Motor neuron (in vitro differentiated cells): Measurements from ENCODE around the gene IL17F. TPM values are rescaled to one million over a fixed set of nuclear protein-coding genes. Genes with fewer than 3 reads are reported as not detected.
"Not testable (repeated sequence)": the region's sequence is repeated elsewhere in the genome, so short reads cannot be mapped to it uniquely, and the experiment has no call there.

Experiments used
- ATAC-seq, 8 experiments: fragments of 200-7000 bp; cut with Tn5 transposase; replicated peaks in 6 of 8; 2 replicates each; pipeline ENCODE4 v1.8.0; 2021; ENCODE audit warnings: mild to moderate bottlenecking in 8 of 8, moderate library complexity in 8 of 8
- H3K27ac ChIP-seq, 2 donors: fragments of 250-450 bp; sonication (Bioruptor Pico); 2 replicates each; pipeline ENCODE4 v1.9.0; 2021; ENCODE audit warnings: antibody characterized with exemption in 2 of 2, mild to moderate bottlenecking in 2 of 2, moderate library complexity in 1 of 2
- H3K4me1 ChIP-seq, 2 donors: fragments of 250-450 bp; sonication (Bioruptor Pico); replicated peaks in 1 of 2; 2 replicates each; pipeline ENCODE4 v1.6.1; 2021; ENCODE audit warnings: antibody characterized with exemption in 2 of 2, mild to moderate bottlenecking in 2 of 2, moderate library complexity in 1 of 2
- H3K4me3 ChIP-seq, 5 donors: fragments of 250-450 bp; sonication (Bioruptor Pico); 2 replicates each; pipeline ENCODE4 v1.9.0; 2021; ENCODE audit warnings: antibody characterized with exemption in 5 of 5, mild to moderate bottlenecking in 5 of 5, moderate library complexity in 4 of 5
- WGBS, 10 experiments: fragments of 450-650 bp; shearing (Covaris generic); methylation state at CpG; one replicate each; pipeline ENCODE4 v1.0.0; 2022; 5-methylcytosine and 5-hydroxymethylcytosine counted together
- in situ Hi-C, 9 experiments: fragments of 400-800 bp; cut with MboI; loops; one replicate each; pipeline ENCODE4 v1.15.0; 2021; ENCODE audit warnings: low sequenced_read_pairs in 9 of 9, low pct_unique_long_range_greater_than_20kb in 2 of 9; ENCODE audit not compliant: unreplicated experiment in 9 of 9
- total RNA-seq, 8 experiments: library from RNA; unstranded; fragments of 300-600 nt; gene quantifications; 2 replicates each; pipeline versions ENCODE4 v1.2.3 to v1.2.4, GENCODE V29; 2022

Gene IL17F
- total RNA-seq, 8 experiments from 2014 or later: not detected

DNA sequence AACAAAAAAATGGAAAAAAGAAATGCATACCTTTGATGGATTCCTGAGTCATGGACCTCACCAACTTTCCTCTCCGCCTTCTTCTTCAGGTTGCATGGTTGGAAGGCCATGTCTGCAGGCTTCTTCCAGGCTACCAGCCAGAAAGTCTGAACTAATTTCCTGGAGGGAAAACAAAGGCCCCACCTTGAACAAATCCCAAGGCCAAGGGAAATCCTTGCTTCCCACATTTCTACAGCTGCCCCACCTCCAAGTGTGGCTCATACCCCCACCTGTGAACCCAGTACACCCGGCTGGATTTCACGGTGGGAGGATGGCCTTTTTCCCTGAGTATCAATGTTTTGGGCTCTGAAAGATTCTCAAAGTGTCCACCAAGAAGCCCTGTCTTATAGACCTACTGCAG is 35.7 kb downstream of the IL17F start:
- ATAC-seq: peak in 1 of 8 experiments; percentile 24
- no peak overlapping the region for H3K27ac ChIP-seq
- no peaks in the 10 kb centered on the region for H3K4me1 ChIP-seq
- 20 to 100% (median 88%) methylated on average over 1 to 3 of the region's 3 CpGs; no CpG with 5 or more reads in 1 of the 10 experiments for WGBS, 10 experiments
- no peak overlapping the region for H3K4me3 ChIP-seq
- in situ Hi-C loops: no loop called here

DNA sequence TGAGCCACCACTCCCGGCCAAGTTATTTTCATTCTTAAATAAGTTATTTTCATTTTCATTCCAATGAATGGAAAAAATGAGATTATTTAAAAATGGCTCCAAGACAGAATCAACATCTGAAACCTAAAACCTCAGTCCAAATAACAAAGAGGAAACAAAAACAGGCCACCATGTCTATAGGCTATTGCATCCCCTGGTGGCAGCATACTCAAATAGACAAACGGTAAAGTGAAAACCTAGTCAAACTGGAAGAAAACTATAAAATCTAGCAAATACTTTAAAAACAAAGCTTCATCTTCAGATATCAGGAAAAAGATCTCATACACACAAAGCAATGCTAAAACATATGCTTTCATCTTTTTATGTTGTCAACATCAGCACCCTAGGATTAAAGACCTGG is 37.2 kb downstream of the IL17F start:
- ATAC-seq: no peak
- Histone ChIP-seq H3K27ac (no peak overlapping the region), H3K4me1 (no peaks in the 10 kb centered on the region), H3K4me3 (no peak overlapping the region)
- in situ Hi-C loops: no loop called here
- 50 to 100% (median 89%) methylated on average over 1 to 2 of the region's 2 CpGs for WGBS, 10 experiments

DNA sequence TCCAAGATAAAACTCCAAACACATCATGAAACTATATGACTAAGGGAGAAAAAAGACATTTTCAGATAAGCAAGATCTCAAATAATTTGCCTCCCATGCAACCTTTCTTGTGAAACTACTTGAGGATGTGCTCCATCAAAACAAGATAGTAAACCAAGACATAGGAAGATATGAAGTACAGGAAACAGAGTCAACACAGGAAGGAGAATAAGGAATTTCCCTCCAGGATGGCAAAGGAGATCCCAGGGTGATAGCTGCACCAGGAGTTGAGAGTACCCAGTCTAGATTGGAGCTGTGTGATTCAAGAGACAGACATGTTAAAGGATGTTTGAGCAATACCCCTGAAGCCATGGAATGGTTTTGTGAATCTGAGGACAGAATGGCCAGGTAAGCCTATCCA is 42.8 kb downstream of the IL17F start:
- no peak for ATAC-seq
- Histone ChIP-seq H3K4me1 (no peaks in the 10 kb centered on the region), H3K27ac (no peak overlapping the region), H3K4me3 (no peak overlapping the region)
- in situ Hi-C loops: no loop called here

DNA sequence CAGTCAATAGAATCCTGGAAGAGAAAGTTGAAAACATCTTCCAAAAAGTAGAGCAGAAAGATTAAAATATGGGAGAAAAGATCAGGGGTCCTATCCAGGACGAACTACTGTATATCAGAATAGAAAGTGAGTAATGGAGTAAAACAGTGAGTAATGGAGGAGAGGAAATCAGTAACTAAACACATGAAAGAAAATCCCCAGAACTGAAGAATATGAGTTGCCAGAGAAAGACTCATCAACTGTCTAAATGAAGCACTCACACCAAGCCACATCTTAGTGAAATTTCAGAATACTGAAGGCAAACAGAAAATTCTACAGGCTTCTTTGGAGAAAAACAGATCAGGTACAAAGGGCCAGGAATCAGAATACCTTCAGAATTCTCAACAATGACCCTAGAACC is 43.3 kb downstream of the IL17F start:
- no peak for ATAC-seq
- H3K4me1 ChIP-seq: no peaks in the 10 kb centered on the region
- WGBS, 10 experiments: 0 to 80% (median 38%) methylated on average over 1 of the region's 1 CpG; no CpG with 5 or more reads in 4 of the 10 experiments
- in situ Hi-C loops: no loop called here
- H3K4me3 ChIP-seq: no peak overlapping the region
- H3K27ac ChIP-seq: no peak overlapping the region

DNA sequence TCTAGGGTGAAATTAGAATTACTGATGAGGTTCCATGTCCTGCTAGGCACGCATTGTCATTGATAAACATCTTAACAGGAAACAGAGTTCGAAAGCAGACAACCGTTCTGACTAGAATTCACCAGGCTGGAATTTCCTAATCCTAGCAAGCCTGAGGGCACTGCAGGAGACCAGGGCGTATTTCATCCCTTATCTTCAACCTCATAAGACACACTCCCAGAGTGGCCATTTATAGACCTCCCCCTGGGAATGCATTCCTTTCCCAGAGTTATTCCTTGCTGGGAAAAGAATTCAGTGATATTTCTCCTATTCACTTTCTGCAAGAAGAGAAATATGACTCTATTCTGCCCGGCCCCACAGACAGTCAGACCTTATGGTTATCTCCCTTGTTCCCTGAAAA is 44.2 kb downstream of the IL17F start:
- H3K4me3 ChIP-seq, H3K4me1 ChIP-seq, in situ Hi-C loops, H3K27ac ChIP-seq, ATAC-seq: not testable (repeated sequence)
- 10 to 80% (median 33%) methylated on average over 1 to 3 of the region's 5 CpGs; no CpG with 5 or more reads in 3 of the 10 experiments for WGBS, 10 experiments

DNA sequence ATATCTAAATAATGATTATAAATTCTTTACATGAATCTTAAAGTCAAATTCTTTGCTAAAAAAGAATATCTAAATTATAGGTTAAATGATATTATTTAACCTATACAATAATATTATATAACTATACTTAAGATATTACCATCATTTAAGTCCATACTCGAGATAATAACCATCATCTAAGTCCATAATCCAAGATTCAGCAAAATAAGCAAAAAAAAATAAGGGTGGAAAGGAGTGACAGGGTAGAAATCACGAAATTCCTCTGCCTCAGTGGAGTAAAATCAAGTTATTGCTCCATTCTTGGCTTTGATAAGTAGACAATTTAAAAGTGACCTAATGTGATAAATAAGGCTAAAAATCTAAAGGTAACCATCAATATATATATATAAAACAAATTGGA is 48.4 kb downstream of the IL17F start:
- in situ Hi-C loops: no loop called here
- Histone ChIP-seq H3K4me3 (no peak overlapping the region), H3K27ac (no peak overlapping the region), H3K4me1 (no peaks in the 10 kb centered on the region)
- no peak for ATAC-seq
- 0 to 52% (median 26%) methylated on average over 2 of the region's 2 CpGs for WGBS, 10 experiments

DNA sequence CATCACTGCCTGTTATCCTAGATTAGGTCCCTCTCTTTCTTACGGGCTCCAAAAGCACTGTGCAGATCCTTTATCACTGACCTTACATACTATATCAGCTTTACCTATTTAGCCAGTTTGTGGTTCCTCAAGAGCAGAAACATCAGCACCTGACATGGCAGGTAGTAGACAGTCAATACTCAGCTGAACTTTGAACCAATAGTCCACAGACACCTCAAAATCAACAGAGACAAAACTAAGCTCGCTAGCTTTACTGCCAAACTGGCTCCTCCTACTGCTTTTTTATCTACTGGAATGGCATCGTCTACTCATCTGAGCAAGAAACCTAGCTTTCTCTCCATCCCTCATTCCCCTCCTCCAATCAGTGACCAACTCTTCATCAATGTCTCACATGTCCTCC is 52.5 kb downstream of the IL17F start:
- WGBS, 10 experiments: 0 to 69% (median 15%) methylated on average over 1 to 2 of the region's 3 CpGs; no CpG with 5 or more reads in 2 of the 10 experiments
- in situ Hi-C loops: no loop called here
- Histone ChIP-seq H3K27ac (no peak overlapping the region), H3K4me1 (no peaks in the 10 kb centered on the region), H3K4me3 (no peak overlapping the region)
- no peak for ATAC-seq

DNA sequence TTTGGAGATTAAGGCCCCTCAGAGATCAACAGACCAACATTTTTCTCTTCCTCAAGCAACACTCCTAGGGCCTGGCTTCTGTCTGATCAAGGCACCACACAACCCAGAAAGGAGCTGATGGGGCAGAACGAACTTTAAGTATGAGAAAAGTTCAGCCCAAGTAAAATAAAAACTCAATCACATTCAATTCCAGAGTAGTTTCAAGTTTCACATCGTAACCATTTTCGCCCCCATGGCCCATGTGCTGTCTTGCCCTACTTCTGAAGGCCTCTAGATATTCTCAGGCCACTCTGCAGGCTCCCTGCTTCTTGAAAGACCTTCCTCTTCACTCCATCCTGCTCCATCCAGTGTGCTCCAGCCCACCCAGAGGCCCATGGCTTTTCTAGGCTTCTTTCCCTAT is 53.9 kb downstream of the IL17F start:
- Histone ChIP-seq H3K4me3 (no peak overlapping the region), H3K4me1 (no peaks in the 10 kb centered on the region), H3K27ac (no peak overlapping the region)
- in situ Hi-C loops: no loop called here
- WGBS, 10 experiments: 0 to 80% (median 45%) methylated on average over 1 to 3 of the region's 3 CpGs; no CpG with 5 or more reads in 1 of the 10 experiments
- ATAC-seq: no peak

DNA sequence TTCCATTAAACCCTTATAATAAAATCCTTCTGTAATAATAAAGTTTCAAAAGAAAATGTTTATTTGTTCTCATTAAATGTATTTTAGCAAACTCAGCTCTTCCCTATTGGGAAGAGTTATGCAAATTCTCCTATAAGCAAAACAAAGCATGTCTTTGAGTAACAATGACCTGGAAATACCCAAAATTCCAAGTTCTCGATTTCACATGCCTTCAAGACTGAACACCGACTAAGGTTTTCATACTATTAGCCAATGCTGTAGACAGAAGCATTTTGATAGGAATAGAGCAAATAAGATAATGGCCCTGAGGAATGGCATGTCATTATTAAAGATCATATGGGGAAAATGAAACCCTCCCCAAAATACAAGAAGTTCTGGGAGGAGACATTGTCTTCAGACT is 54.3 kb downstream of the IL17F start:
- Histone ChIP-seq H3K4me1 (no peaks in the 10 kb centered on the region), H3K4me3 (no peak overlapping the region), H3K27ac (no peak overlapping the region)
- in situ Hi-C loops: no loop called here
- 40 to 91% (median 60%) methylated on average over 1 to 2 of the region's 2 CpGs; no CpG with 5 or more reads in 1 of the 10 experiments for WGBS, 10 experiments
- ATAC-seq: no peak

DNA sequence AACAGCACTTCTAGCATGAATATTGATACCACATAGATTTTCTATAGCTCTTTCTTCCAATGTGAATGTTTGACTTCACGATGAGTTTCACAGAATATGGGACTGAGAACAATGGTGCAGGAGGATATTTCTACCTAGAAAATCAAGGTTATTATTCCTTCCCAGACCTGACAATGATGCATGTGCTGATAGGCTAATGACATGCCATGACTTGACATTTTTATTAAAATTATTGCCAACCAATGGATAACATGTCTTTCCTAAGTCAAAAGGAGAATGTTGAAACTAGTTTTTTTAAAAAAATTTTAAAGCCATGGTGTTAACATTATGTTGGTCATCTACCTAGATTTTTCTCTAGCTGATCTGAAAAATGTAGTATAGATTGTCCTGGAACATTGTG is 57.2 kb downstream of the IL17F start:
- Histone ChIP-seq H3K4me3 (no peak overlapping the region), H3K27ac (no peak overlapping the region), H3K4me1 (no peaks in the 10 kb centered on the region)
- no peak for ATAC-seq
- WGBS, 10 experiments: 0 to 100% (median 83%) methylated on average over 1 of the region's 1 CpG
- in situ Hi-C loops: no loop called here

Other genes starting within 250 kb of the IL17F start
- gene PKHD1, start 156.9 kb downstream of the IL17F start, total RNA-seq: under 1 TPM in 7 of 8 experiments, not detected in 1; under 0.01 to 0.14 (median 0.09) TPM
- gene IL17A, start 58.1 kb downstream of the IL17F start, total RNA-seq: not detected
- 10 to 100 TPM; 12.7 to 92.8 (median 19.4) TPM for gene MCM3, start 40.2 kb upstream of the IL17F start, total RNA-seq
- gene PAQR8, start 117.7 kb upstream of the IL17F start, total RNA-seq: 10 to 100 TPM in 2 of 8 experiments, 1 to 10 TPM in 5, under 1 TPM in 1; 0.67 to 17.9 (median 5.2) TPM
- gene EFHC1, start 175.8 kb upstream of the IL17F start, total RNA-seq: 10 to 100 TPM; 15.5 to 74.2 (median 32.0) TPM